ENCODE results near the gene KCNQ1.

KCNQ1 gene

DNA sequence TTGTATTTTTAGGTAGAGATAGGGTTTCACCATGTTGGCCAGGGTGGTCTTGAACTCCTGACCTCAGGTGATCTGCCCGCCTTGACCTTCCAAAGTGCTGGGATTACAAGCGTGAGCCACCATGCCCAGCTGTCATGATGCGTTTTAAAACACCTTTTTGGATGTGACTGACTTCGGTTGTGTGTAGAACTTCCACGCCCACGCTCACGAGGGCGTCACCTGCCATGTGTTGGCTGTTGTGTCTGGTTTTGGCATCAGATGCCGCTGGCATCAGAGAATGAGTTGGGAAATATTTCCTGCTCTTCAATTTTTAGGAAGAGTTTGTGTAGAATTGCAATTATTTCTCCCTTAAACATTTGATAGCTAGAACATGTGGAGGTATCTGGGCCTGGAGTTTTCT, 109.1 kb downstream of the KCNQ1 start:
- no peaks in the 10 kb centered on the region for H3K36me3 ChIP-seq (ENCODE audit: low read length)
- no peak overlapping the region for H3K4me3 ChIP-seq (ENCODE audit: insufficient read depth, low read length, poor library complexity, severe bottlenecking)
- TF ChIP-seq EZH2phosphoT487 (conservative IDR thresholded peaks at IDR 0.05; ENCODE audit: low read length): no peak
- TF ChIP-seq, protein P1, sequence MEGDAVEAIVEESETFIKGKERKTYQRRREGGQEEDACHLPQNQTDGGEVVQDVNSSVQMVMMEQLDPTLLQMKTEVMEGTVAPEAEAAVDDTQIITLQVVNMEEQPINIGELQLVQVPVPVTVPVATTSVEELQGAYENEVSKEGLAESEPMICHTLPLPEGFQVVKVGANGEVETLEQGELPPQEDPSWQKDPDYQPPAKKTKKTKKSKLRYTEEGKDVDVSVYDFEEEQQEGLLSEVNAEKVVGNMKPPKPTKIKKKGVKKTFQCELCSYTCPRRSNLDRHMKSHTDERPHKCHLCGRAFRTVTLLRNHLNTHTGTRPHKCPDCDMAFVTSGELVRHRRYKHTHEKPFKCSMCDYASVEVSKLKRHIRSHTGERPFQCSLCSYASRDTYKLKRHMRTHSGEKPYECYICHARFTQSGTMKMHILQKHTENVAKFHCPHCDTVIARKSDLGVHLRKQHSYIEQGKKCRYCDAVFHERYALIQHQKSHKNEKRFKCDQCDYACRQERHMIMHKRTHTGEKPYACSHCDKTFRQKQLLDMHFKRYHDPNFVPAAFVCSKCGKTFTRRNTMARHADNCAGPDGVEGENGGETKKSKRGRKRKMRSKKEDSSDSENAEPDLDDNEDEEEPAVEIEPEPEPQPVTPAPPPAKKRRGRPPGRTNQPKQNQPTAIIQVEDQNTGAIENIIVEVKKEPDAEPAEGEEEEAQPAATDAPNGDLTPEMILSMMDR (IDR thresholded peaks at IDR 0.05; ENCODE audit: insufficient read depth, low read length, poor library complexity, severe bottlenecking): no peak
- no peaks in the 10 kb centered on the region for H4K20me1 ChIP-seq (ENCODE audit: low read depth, low read length)
- H3K4me2 ChIP-seq (ENCODE audit: low read depth, low read length, poor library complexity, severe bottlenecking): no peak overlapping the region
- H3K9ac ChIP-seq (ENCODE audit: low read length): no peak overlapping the region
- H2AFZ ChIP-seq (ENCODE audit: low read depth, low read length, severe bottlenecking): no peak overlapping the region
- H3K9me2 ChIP-seq (replicated peaks; ENCODE audit: insufficient read depth, low read length): no peaks in the 10 kb centered on the region
- H3K9me3 ChIP-seq (ENCODE audit: insufficient read depth, low read length): no peaks in the 10 kb centered on the region
- H3K27me3 ChIP-seq (ENCODE audit: low read length): no peaks in the 10 kb centered on the region
- H3K27ac ChIP-seq (ENCODE audit: low read depth, low read length): no peak overlapping the region
- H3K79me2 ChIP-seq (ENCODE audit: insufficient read depth, low read length): no peaks in the 10 kb centered on the region
- H3F3A ChIP-seq (ENCODE audit: insufficient read depth): no peaks in the 10 kb centered on the region

DNA sequence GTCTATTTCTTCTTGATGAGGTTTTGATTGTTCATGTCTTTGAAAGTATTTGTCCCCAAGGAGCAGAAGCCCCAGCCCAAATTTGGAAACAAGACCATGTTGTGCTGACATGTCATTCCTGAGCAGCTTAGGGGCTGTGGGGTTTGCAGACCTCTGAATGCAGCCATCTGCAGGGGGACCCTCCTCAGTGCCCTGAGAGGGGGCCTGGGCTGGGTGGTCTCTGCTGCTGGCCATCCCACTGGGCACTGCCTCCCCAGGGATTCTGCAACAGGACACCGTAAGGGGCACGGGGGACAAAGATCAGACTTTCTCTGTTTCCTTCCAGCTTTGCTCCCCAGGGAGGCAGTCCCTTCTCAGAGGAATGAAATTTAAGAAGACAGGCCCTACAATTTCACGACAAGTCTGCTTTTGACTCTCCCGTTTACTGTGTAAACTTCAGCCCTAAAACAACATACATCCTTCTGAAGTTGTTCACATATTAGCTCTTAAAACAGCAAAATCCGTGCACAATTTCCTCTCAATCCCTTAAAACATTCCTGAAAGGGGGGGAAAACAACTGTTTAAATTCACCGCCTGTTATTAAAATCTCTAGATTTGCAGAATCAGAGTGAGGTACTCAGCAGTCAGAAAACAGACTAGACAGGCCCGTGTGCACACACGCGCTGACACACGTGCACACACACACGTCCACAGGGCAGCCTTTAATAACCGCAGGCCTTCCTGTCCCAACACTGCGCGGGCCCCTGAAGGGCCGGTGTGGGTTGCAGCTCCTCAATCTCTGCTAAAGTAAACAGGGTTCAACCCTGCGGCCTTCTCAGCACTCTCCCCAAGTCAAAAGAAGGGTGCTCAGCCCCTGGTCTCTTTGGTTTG, 109.8 kb downstream of the KCNQ1 start:
- TF ChIP-seq EZH2phosphoT487 (conservative IDR thresholded peaks at IDR 0.05; ENCODE audit: low read length): no peak
- TF ChIP-seq, protein P1 (IDR thresholded peaks at IDR 0.05; ENCODE audit: insufficient read depth, low read length, poor library complexity, severe bottlenecking): no peak
- no peaks in the 10 kb centered on the region for H3K9me3 ChIP-seq (ENCODE audit: insufficient read depth, low read length)
- H3F3A ChIP-seq (ENCODE audit: insufficient read depth): no peaks in the 10 kb centered on the region
- no peak overlapping the region for H3K27ac ChIP-seq (ENCODE audit: low read depth, low read length)
- H3K9ac ChIP-seq (ENCODE audit: low read length): no peak overlapping the region
- no peaks in the 10 kb centered on the region for H4K20me1 ChIP-seq (ENCODE audit: low read depth, low read length)
- H2AFZ ChIP-seq (ENCODE audit: low read depth, low read length, severe bottlenecking): no peak overlapping the region
- no peaks in the 10 kb centered on the region for H3K9me2 ChIP-seq (replicated peaks; ENCODE audit: insufficient read depth, low read length)
- H3K27me3 ChIP-seq (ENCODE audit: low read length): no peaks in the 10 kb centered on the region
- no peaks in the 10 kb centered on the region for H3K79me2 ChIP-seq (ENCODE audit: insufficient read depth, low read length)
- no peak overlapping the region for H3K4me2 ChIP-seq (ENCODE audit: low read depth, low read length, poor library complexity, severe bottlenecking)
- no peaks in the 10 kb centered on the region for H3K36me3 ChIP-seq (ENCODE audit: low read length)
- no peak overlapping the region for H3K4me3 ChIP-seq (ENCODE audit: insufficient read depth, low read length, poor library complexity, severe bottlenecking)

DNA sequence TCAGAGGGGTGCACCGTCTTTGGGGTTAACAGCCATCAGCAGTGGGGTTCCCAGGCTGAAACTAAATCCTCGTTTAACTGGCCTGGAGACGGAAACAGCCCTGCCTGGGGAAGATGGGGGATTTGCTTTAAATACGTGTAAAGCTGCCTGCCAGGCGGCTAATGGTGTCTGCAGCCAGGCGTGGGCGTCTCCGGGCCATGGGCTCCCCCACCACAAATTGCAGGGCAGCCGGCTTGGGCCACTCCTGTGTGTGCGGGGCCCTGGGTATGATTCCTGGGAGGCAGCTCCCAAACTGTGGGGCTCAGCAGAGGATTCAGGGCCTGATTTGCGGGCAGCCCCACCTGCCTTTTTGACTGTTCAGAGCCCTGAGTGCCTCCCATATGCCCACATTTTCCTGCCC, 110.5 kb downstream of the KCNQ1 start:
- Histone ChIP-seq H3K36me3 (ENCODE audit: low read length) (no peaks in the 10 kb centered on the region), H3F3A (ENCODE audit: insufficient read depth) (no peaks in the 10 kb centered on the region), H4K20me1 (ENCODE audit: low read depth, low read length) (no peaks in the 10 kb centered on the region), H2AFZ (ENCODE audit: low read depth, low read length, severe bottlenecking) (no peak overlapping the region), H3K27ac (ENCODE audit: low read depth, low read length) (no peak overlapping the region), H3K9ac (ENCODE audit: low read length) (no peak overlapping the region), H3K79me2 (ENCODE audit: insufficient read depth, low read length) (no peaks in the 10 kb centered on the region), H3K27me3 (ENCODE audit: low read length) (no peaks in the 10 kb centered on the region), H3K9me2 (replicated peaks; ENCODE audit: insufficient read depth, low read length) (no peaks in the 10 kb centered on the region), H3K9me3 (ENCODE audit: insufficient read depth, low read length) (no peaks in the 10 kb centered on the region), H3K4me3 (ENCODE audit: insufficient read depth, low read length, poor library complexity, severe bottlenecking) (no peak overlapping the region), H3K4me2 (ENCODE audit: low read depth, low read length, poor library complexity, severe bottlenecking) (no peak overlapping the region)
- TF ChIP-seq, protein P1 (IDR thresholded peaks at IDR 0.05; ENCODE audit: insufficient read depth, low read length, poor library complexity, severe bottlenecking): no peak
- TF ChIP-seq EZH2phosphoT487 (conservative IDR thresholded peaks at IDR 0.05; ENCODE audit: low read length): no peak
